ENCODE measurements around the gene C10orf105.

- TF ChIP-seq CTCF (IDR thresholded peaks at IDR 0.05) = no peak
- TF ChIP-seq POLR2A (IDR thresholded peaks at IDR 0.05) = no peak
Observed at GRCh38 chr10:71762324-71762723, 42.7 kb upstream of the C10orf105 start.

Data from heart left ventricle (tissue), 13 donors.